Kidney (tissue), 14 donors: ENCODE measurements around the gene WAC. TPM values are rescaled to one million over a fixed set of nuclear protein-coding genes. Genes with fewer than 3 reads are reported as not detected.

Source experiments
- DNase-seq, 5 donors: peaks; one replicate each; pipeline ENCODE4 v3.0.0-alpha.2; 2013 to 2020
- FAIRE-seq: peaks from 2 replicates; lab custom pipeline; 2012; peaks lifted over from hg19 to GRCh38; lab: Jason Lieb, UNC
- H3K27ac ChIP-seq, 2 donors: one replicate each; pipeline ENCODE4 v1.7.0; 2013; ENCODE audit warnings: low read depth in 2 of 2, low read length in 2 of 2, inconsistent platforms in 1 of 2
- H3K27me3 ChIP-seq: one replicate; pipeline ENCODE4 v1.7.1; 2013; ENCODE audit warnings: low read length, inconsistent platforms; ENCODE audit not compliant: control insufficient read depth, insufficient read depth
- H3K36me3 ChIP-seq, 3 donors: one replicate each; pipeline versions ENCODE4 v1.7.0 to v1.7.1; 2013; ENCODE audit warnings: low read length in 3 of 3, control low read depth in 1 of 3, inconsistent platforms in 1 of 3; ENCODE audit not compliant: insufficient read depth in 3 of 3, control insufficient read depth in 2 of 3
- H3K4me1 ChIP-seq, 3 donors: one replicate each; pipeline versions ENCODE4 v1.7.0 to v1.7.1; 2013; ENCODE audit warnings: low read length in 3 of 3, inconsistent platforms in 1 of 3, low read depth in 1 of 3; ENCODE audit not compliant: control insufficient read depth in 2 of 3, insufficient read depth in 2 of 3
- H3K4me3 ChIP-seq, 3 donors: one replicate each; pipeline versions ENCODE4 v1.7.0 to v1.8.1; 2013; ENCODE audit warnings: low read length in 3 of 3, control low read depth in 1 of 3, inconsistent platforms in 1 of 3
- H3K9ac ChIP-seq, 3 donors: one replicate each; pipeline versions ENCODE4 v1.7.0 to v1.7.1; 2013; ENCODE audit warnings: low read length in 3 of 3, control low read depth in 1 of 3, inconsistent platforms in 1 of 3
- H3K9me3 ChIP-seq, 3 donors: one replicate each; pipeline versions ENCODE4 v1.7.0 to v1.7.1; 2013; ENCODE audit warnings: low read length in 3 of 3, control low read depth in 1 of 3, inconsistent platforms in 1 of 3; ENCODE audit not compliant: control insufficient read depth in 2 of 3, insufficient read depth in 1 of 3
- intact Hi-C: fragments of 100-400 bp; cut with DNase I; formaldehyde crosslinking; loops from one replicate; pipeline ENCODE4 v1.11.1; 2022
- polyA plus RNA-seq: library from polyadenylated mRNA; stranded (reverse); fragments of 350-450 nt; fragmentation: Illumina TruSeq; extraction: RNeasy Lipid Tissue Mini Kit (QIAGEN cat#74804); gene quantifications from one replicate; pipeline ENCODE4 v1.2.3, GENCODE V29; 2014; ENCODE audit warnings: low read depth, low replicate concordance; ENCODE audit not compliant: insufficient read depth
- total RNA-seq: library from RNA; stranded (reverse); fragmentation: NEBNext Ultra II Directional; extraction: Animal tissue kit (Norgen Biotek cat#: 25700); gene quantifications from one replicate; pipeline ENCODE4 v1.2.1, GENCODE V29; 2021
- TF ChIP-seq, protein P1 (sequence below): IDR thresholded peaks from 3 replicates; pipeline ENCODE4 v1.5.1; 2012; ENCODE audit warnings: mild to moderate bottlenecking, moderate library complexity, borderline replicate concordance; ENCODE audit not compliant: insufficient read depth; ENCODE audit errors: extremely low read depth
- donor health status: control.
- donor health status: control.
- donor health status: control.
- donor health status: control.
- donor health status: control.
- donor health status: DM: yes; HTN: yes; CAD: no.
- donor health status: Normal renal cell carcinoma (clear cell type).

The WAC gene
- total and polyA plus RNA-seq, 2 donors from 2014 or later: 33.4 to 107 TPM

- no peaks in the 10 kb centered on the region for H3K36me3 ChIP-seq
- intact Hi-C loops: no loop called here
- DNase-seq (no peak), FAIRE-seq (no peak)
- no peak overlapping the region for H3K27ac ChIP-seq
- no peaks in the 10 kb centered on the region for H3K4me1 ChIP-seq
- H3K9ac ChIP-seq: no peak overlapping the region
- TF ChIP-seq, protein P1, sequence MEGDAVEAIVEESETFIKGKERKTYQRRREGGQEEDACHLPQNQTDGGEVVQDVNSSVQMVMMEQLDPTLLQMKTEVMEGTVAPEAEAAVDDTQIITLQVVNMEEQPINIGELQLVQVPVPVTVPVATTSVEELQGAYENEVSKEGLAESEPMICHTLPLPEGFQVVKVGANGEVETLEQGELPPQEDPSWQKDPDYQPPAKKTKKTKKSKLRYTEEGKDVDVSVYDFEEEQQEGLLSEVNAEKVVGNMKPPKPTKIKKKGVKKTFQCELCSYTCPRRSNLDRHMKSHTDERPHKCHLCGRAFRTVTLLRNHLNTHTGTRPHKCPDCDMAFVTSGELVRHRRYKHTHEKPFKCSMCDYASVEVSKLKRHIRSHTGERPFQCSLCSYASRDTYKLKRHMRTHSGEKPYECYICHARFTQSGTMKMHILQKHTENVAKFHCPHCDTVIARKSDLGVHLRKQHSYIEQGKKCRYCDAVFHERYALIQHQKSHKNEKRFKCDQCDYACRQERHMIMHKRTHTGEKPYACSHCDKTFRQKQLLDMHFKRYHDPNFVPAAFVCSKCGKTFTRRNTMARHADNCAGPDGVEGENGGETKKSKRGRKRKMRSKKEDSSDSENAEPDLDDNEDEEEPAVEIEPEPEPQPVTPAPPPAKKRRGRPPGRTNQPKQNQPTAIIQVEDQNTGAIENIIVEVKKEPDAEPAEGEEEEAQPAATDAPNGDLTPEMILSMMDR: no peak
- no peak overlapping the region for H3K4me3 ChIP-seq
- H3K27me3 ChIP-seq: no peaks in the 10 kb centered on the region
- no peaks in the 10 kb centered on the region for H3K9me3 ChIP-seq
Observed at GRCh38 chr10:28638392-28638791, 105.5 kb downstream of the WAC start.

DNA sequence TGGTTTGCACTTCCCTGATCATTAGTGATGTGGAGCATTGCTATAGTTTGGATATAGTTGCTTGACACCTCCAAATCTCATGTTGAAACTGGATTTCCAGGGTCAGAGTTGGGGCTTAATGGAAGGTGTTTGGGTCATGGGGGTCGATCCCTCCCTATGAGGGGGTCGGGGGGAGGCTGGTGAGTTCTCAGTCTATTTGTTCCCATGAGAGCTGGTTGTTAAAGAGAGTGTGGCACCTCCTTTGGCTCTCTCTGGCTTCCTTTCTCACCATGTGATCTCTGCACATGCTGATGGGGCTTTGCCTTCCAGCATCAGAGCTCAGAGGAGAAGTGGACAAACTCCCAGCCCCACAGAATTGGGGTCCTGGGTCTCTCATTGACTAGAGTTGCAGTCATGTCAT, 107.6 kb downstream of the WAC start:
- Histone ChIP-seq H3K27ac (no peak overlapping the region), H3K4me1 (no peaks in the 10 kb centered on the region), H3K4me3 (no peak overlapping the region), H3K9me3 (no peaks in the 10 kb centered on the region), H3K27me3 (no peaks in the 10 kb centered on the region), H3K9ac (no peak overlapping the region), H3K36me3 (no peaks in the 10 kb centered on the region)
- DNase-seq (no peak), FAIRE-seq (no peak)
- intact Hi-C loops: no loop called here
- TF ChIP-seq, protein P1: no peak

GRCh38 chr10:28644647-28645046, 111.7 kb downstream of the WAC start:
- TF ChIP-seq, protein P1: no peak
- Histone ChIP-seq H3K9ac (no peak overlapping the region), H3K36me3 (no peaks in the 10 kb centered on the region), H3K9me3 (no peaks in the 10 kb centered on the region), H3K4me1 (no peaks in the 10 kb centered on the region), H3K27ac (no peak overlapping the region), H3K27me3 (no peaks in the 10 kb centered on the region), H3K4me3 (no peak overlapping the region)
- FAIRE-seq (no peak), DNase-seq (no peak)
- intact Hi-C loops: no loop called here

DNA sequence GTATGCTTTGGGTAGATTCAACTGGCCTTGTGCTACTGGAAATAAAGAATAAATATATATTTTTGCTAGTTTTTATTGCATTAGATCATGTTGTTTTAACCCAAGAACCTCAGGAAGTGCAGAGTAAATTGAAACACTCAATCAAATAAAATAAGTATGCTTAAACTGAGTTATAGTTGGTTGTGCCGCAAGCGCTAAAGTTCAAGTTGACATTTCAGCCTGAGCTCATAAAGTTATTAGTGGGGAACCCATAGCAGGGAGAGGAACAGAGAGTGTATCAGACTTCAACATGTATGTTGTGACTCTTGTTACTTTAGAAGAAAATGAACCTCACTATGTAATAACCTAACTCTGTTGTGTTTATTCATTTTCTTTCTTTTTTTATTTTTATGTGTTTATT, 119.2 kb downstream of the WAC start:
- no peak overlapping the region for H3K9ac ChIP-seq
- DNase-seq: peak in 2 of 5 donors; percentile 46
- intact Hi-C loops: no loop called here
- no peak overlapping the region for H3K4me3 ChIP-seq
- TF ChIP-seq, protein P1: no peak
- no peaks in the 10 kb centered on the region for H3K27me3 ChIP-seq
- FAIRE-seq: no peak
- no peaks in the 10 kb centered on the region for H3K9me3 ChIP-seq
- no peaks in the 10 kb centered on the region for H3K4me1 ChIP-seq
- no peaks in the 10 kb centered on the region for H3K36me3 ChIP-seq
- no peak overlapping the region for H3K27ac ChIP-seq
